GM18520 (cell line): ENCODE measurements around the gene CEACAM7.
"Not testable (repeated sequence)": the region's sequence is repeated elsewhere in the genome, so short reads cannot be mapped to it uniquely, and the experiment has no call there.

Experiments
- ATAC-seq: cut with Tn5 transposase; IDR thresholded peaks from one replicate; pipeline ENCODE4 v1.9.1; 2021; ENCODE audit not compliant: unreplicated experiment

CEACAM7 gene

GRCh38 chr19:41688098-41688497 lies at the start of gene CEACAM7:
CEACAM7 (minus strand) TSS chr19:41688270; CDS start chr19:41688165, 105 bp downstream.
- no peak for ATAC-seq

DNA sequence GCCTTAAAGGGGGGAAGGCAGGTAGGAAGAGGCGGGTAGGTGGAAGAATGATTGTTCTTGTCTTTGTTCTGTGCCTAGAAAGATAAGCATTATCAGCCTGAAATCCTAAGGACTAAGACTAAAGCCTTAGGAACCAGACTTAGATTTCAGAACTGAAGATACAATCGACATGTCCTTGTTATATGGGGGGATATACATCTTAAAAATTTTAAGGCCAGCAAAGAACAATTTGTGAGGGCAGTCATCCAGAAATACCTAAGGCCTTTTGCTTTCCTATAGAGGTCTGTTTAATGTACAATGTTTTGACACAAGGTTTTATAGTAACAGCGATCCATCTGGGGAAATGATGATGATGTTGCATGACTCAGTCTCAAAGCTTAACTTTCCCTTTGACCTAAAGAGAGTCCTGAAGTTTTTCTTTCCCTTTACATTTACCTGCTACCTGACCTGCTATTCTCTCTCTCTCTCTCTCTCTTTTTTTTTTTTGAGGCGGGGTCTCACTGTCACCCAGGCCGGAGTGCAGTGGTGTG lies 47.1 kb upstream of the CEACAM7 start:
- ATAC-seq, result no peak

- no peak for ATAC-seq
Observed at GRCh38 chr19:41734585-41734984, 46.5 kb upstream of the CEACAM7 start.

GRCh38 chr19:41734156-41734555 lies 46.1 kb upstream of the CEACAM7 start:
- no peak for ATAC-seq

GRCh38 chr19:41726493-41726892 lies 38.4 kb upstream of the CEACAM7 start:
- ATAC-seq, result no peak

- no peak for ATAC-seq
Observed at GRCh38 chr19:41720103-41720502, 32.0 kb upstream of the CEACAM7 start.

DNA sequence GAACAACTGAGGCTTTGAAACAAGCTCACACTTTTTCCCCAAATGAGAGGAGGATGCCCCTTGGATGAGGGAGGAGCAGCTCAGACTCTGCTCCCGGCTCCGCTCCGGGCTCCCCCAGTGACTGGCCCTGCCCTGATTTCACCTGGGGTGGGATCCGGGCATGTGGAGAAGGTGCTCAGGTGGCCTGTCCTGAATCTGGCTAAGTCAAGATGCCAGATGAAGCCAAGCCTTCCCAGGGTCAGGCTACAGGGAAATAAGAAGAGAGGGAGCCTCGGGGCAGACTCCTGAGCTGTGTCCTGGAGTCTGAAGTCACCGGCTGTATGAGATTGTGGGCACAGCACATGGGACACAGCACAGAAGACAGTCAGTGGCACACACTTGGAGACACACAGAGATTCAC lies 30.7 kb upstream of the CEACAM7 start:
- no peak for ATAC-seq

- ATAC-seq, result no peak
Observed at GRCh38 chr19:41714598-41714997, 26.5 kb upstream of the CEACAM7 start.

DNA sequence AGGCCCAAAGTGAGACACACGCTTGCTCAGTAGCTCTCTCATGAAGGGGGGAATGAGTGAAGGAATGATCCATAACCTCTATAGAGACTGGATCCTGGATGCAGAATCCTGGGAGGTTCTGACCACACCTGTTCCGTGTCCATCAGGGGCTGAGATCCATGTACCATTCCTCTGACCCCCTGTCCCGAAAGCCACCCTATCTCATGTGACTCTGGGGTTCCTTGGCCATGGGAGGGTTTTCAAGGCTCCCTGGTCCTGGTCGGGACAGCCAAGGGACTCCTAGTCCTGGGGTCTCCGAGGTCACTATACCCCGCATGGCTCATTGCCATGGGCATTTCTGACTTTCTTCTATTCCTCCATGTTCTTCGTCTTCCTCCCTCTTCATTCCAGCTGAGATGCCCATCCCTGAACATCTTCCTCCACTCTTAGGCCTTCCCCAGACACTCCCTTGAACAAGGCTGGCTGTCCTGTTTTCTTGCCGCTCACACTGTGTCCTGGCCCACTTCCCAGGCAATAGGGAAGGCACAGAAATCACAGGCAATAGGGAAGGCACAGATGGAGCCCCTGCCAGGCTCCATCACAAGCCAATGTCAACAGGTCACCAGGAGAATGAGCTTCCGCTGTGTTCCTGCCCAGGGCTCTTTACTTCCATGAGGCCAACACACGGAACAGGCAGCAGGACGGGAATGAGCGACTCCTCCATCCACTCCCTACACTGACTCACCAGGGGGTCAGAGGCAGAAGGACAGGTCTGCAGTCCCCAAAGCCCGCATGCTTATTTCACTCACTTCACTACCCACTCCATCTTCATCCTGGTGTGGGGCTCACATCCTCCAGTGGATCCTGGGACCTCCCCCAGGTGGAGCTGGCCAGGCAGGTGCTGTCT lies 23.5 kb upstream of the CEACAM7 start:
- no peak for ATAC-seq

DNA sequence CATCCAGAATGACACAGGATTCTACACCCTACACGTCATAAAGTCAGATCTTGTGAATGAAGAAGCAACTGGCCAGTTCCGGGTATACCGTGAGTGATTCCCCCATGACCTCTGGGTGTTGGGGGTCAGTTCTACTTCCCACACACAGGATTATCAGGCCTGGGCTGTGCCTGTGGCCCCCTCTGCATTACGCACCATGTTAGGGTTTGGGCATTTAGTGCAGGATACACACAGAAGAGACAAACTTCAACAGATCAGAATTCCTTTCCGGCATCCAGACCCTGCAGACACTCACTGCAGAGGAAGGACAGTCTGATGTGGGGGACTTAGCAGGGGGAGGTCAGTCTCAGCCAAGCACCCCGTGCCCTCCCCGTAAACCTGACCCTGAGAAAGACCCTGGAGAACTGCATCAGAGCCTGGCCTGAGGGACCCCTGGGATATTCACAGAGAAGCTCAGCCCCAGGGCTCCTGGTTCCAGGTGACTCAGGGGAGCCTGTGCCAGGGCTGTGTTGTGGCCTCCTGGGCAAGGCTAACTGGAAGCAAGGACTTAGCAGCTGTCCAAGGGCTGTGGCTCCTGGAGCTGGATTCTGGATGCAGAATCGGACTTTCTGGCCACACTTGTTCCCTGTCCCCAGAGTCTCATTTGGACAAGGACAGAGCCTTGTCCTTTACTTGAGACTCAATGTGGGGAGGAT lies 22.0 kb upstream of the CEACAM7 start:
- no peak for ATAC-seq

DNA sequence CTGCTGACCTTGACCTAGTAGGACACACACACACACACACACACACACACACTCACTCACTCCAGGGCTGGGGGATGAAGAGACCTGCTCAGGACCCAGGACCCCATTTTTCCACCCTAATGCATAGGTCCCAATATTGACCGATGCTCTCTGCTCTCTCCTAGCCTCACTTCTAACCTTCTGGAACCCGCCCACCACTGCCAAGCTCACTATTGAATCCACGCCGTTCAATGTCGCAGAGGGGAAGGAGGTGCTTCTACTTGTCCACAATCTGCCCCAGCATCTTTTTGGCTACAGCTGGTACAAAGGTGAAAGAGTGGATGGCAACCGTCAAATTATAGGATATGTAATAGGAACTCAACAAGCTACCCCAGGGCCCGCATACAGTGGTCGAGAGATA lies 21.4 kb upstream of the CEACAM7 start:
- not testable (repeated sequence) for ATAC-seq

DNA sequence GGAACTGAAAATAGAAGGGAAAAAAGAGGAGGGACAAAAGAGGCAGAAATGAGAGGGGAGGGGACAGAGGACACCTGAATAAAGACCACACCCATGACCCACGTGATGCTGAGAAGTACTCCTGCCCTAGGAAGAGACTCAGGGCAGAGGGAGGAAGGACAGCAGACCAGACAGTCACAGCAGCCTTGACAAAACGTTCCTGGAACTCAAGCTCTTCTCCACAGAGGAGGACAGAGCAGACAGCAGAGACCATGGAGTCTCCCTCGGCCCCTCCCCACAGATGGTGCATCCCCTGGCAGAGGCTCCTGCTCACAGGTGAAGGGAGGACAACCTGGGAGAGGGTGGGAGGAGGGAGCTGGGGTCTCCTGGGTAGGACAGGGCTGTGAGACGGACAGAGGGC lies 20.4 kb upstream of the CEACAM7 start, which contains the start of gene CEACAM5:
TSS of gene CEACAM5 (plus strand) at position 146 of the 400 bp plus-strand sequence. CDS start at position 252, 106 bp downstream.
- no peak for ATAC-seq

DNA sequence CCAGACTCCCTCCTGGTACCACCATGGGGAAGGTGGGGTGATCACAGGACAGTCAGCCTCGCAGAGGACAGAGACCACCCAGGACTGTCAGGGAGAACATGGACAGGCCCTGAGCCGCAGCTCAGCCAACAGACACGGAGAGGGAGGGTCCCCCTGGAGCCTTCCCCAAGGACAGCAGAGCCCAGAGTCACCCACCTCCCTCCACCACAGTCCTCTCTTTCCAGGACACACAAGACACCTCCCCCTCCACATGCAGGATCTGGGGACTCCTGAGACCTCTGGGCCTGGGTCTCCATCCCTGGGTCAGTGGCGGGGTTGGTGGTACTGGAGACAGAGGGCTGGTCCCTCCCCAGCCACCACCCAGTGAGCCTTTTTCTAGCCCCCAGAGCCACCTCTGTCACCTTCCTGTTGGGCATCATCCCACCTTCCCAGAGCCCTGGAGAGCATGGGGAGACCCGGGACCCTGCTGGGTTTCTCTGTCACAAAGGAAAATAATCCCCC lies 19.9 kb upstream of the CEACAM7 start:
- no peak for ATAC-seq

DNA sequence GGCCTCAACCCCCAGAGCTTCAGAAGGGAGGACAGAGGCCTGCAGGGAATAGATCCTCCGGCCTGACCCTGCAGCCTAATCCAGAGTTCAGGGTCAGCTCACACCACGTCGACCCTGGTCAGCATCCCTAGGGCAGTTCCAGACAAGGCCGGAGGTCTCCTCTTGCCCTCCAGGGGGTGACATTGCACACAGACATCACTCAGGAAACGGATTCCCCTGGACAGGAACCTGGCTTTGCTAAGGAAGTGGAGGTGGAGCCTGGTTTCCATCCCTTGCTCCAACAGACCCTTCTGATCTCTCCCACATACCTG lies 19.4 kb upstream of the CEACAM7 start:
- ATAC-seq, result no peak

DNA sequence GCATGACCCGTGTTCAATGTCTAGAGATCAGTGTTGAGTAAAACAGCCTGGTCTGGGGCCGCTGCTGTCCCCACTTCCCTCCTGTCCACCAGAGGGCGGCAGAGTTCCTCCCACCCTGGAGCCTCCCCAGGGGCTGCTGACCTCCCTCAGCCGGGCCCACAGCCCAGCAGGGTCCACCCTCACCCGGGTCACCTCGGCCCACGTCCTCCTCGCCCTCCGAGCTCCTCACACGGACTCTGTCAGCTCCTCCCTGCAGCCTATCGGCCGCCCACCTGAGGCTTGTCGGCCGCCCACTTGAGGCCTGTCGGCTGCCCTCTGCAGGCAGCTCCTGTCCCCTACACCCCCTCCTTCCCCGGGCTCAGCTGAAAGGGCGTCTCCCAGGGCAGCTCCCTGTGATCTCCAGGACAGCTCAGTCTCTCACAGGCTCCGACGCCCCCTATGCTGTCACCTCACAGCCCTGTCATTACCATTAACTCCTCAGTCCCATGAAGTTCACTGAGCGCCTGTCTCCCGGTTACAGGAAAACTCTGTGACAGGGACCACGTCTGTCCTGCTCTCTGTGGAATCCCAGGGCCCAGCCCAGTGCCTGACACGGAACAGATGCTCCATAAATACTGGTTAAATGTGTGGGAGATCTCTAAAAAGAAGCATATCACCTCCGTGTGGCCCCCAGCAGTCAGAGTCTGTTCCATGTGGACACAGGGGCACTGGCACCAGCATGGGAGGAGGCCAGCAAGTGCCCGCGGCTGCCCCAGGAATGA lies 18.9 kb upstream of the CEACAM7 start:
- no peak for ATAC-seq

DNA sequence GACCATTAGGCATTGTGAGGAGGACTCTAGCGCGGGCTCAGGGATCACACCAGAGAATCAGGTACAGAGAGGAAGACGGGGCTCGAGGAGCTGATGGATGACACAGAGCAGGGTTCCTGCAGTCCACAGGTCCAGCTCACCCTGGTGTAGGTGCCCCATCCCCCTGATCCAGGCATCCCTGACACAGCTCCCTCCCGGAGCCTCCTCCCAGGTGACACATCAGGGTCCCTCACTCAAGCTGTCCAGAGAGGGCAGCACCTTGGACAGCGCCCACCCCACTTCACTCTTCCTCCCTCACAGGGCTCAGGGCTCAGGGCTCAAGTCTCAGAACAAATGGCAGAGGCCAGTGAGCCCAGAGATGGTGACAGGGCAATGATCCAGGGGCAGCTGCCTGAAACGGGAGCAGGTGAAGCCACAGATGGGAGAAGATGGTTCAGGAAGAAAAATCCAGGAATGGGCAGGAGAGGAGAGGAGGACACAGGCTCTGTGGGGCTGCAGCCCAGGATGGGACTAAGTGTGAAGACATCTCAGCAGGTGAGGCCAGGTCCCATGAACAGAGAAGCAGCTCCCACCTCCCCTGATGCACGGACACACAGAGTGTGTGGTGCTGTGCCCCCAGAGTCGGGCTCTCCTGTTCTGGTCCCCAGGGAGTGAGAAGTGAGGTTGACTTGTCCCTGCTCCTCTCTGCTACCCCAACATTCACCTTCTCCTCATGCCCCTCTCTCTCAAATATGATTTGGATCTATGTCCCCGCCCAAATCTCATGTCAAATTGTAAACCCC lies 17.5 kb upstream of the CEACAM7 start:
- no peak for ATAC-seq

DNA sequence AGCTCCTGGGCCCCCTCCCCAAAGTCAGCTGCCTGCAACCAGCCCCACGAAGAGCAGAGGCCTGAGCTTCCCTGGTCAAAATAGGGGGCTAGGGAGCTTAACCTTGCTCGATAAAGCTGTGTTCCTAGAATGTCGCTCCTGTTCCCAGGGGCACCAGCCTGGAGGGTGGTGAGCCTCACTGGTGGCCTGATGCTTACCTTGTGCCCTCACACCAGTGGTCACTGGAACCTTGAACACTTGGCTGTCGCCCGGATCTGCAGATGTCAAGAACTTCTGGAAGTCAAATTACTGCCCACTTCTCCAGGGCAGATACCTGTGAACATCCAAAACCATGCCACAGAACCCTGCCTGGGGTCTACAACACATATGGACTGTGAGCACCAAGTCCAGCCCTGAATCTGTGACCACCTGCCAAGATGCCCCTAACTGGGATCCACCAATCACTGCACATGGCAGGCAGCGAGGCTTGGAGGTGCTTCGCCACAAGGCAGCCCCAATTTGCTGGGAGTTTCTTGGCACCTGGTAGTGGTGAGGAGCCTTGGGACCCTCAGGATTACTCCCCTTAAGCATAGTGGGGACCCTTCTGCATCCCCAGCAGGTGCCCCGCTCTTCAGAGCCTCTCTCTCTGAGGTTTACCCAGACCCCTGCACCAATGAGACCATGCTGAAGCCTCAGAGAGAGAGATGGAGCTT lies 15.7 kb upstream of the CEACAM7 start:
- ATAC-seq, result no peak

- ATAC-seq, result no peak
Observed at GRCh38 chr19:41702171-41702651, 14.1 kb upstream of the CEACAM7 start.

- ATAC-seq, result no peak
Observed at GRCh38 chr19:41701401-41702075, 13.5 kb upstream of the CEACAM7 start.
